GM23248 (cell line): ENCODE measurements around the gene PPP1R16B.

Source experiments
- EZH2 ChIP-seq: fragments of 200-600 bp; sonication (generic); IDR thresholded peaks from 2 replicates; pipeline ENCODE4 v1.6.1; 2018; ENCODE audit warnings: antibody characterized with exemption, mild to moderate bottlenecking; ENCODE audit not compliant: insufficient read depth, poor library complexity, severe bottlenecking
- EZH2phosphoT487 ChIP-seq: fragments of 200-600 bp; sonication (generic); IDR thresholded peaks from 2 replicates; pipeline ENCODE4 v1.6.1; 2018; ENCODE audit warnings: antibody characterized with exemption, moderate library complexity, mild to moderate bottlenecking, low read depth; ENCODE audit not compliant: insufficient read depth

GRCh38 chr20:38804221-38804620 lies 1.3 kb upstream of the PPP1R16B start:
- TF ChIP-seq EZH2phosphoT487 (no peak), EZH2 (no peak)
